ENCODE results near the gene EGR2. TPM values are rescaled to one million over a fixed set of nuclear protein-coding genes. Genes with fewer than 3 reads are reported as not detected.
A peak's percentile ranks its signal among the peaks of the same experiment; 100 is the strongest.

EGR2 gene
- total RNA-seq, 1 donor from 2014 or later: 12.1 TPM

DNA sequence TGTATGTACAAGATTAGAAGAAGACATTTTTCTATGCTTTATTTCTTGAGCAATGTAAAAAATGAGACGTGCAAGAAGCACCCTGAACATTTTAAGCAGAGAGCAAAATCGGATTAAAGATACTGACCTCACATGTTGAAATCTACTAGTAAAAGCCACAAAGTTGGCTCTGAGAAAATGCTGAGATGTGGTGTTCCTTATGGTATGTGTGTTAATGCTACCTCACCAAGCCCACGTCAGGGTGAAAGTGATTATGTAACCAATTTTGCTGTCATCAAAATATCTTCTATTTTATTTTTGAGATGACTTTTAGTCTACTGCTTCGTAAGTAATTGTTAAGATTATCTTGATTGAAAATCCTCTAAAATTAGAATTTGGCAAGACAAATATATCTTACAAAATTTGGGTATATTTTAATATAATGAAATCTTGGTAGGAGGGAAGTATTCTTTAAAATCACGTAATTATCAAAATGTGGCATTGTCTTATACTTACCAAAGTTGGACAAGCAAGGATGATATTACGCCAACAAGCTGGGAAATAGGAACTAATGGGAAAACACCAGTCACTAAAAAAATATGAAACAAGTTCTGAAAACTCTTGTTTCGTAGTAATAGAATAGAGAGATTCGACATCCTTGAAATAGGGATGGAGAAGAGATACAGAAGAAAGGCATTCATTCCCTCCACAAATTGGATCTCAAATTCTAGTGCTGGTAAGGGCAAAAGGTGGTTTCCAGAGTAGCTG lies 5.8 kb downstream of the EGR2 start:
- Histone ChIP-seq H3K4me1 (ENCODE audit: insufficient read depth, low read length) (peaks cover 19% of the 10 kb centered on the region), H4K20me1 (ENCODE audit: insufficient read depth, low read length) (peaks cover 72% of the 10 kb centered on the region), H3K9ac (ENCODE audit: low read length) (no peak overlapping the region), H3K9me3 (ENCODE audit: insufficient read depth, low read depth, low read length) (no peaks in the 10 kb centered on the region), H3K27ac (ENCODE audit: low read depth, low read length) (no peak overlapping the region), H2AFZ (ENCODE audit: low read depth, low read length) (no peak overlapping the region), H3K79me2 (ENCODE audit: insufficient read depth, low read length) (peaks cover 35% of the 10 kb centered on the region), H3K27me3 (ENCODE audit: insufficient read depth, low read length) (peaks cover 17% of the 10 kb centered on the region), H3K36me3 (ENCODE audit: insufficient read depth, low read length) (peaks cover 2% of the 10 kb centered on the region), H3K4me3 (ENCODE audit: insufficient read depth, low read depth, low read length) (no peak overlapping the region), H3K4me2 (ENCODE audit: low read length) (no peak overlapping the region)
- Mint-ChIP-seq H3K27me3 (ENCODE audit: low read depth, unreplicated experiment) (peaks cover 12% of the 10 kb centered on the region), H3K27ac (ENCODE audit: unreplicated experiment) (no peak overlapping the region), H3K4me3 (ENCODE audit: unreplicated experiment) (peak overlapping the region; percentile 16), H3K4me1 (ENCODE audit: low read depth, unreplicated experiment) (peaks cover 44% of the 10 kb centered on the region), H3K9me3 (ENCODE audit: unreplicated experiment) (no peaks in the 10 kb centered on the region), H3K36me3 (ENCODE audit: low read depth, unreplicated experiment) (peaks cover 12% of the 10 kb centered on the region)
- DNase-seq (ENCODE audit: low read depth): no peak
- TF ChIP-seq EZH2 (IDR thresholded peaks at IDR 0.05; ENCODE audit: insufficient read depth, low read length) (no peak), CTCF (IDR thresholded peaks at IDR 0.05; ENCODE audit: insufficient read depth, low read depth, low read length) (no peak)
- no peak for FAIRE-seq

- peaks cover 53% of the 10 kb centered on the region for H4K20me1 ChIP-seq (ENCODE audit: insufficient read depth, low read length)
- peaks cover 38% of the 10 kb centered on the region for H3K4me1 Mint-ChIP-seq (ENCODE audit: low read depth, unreplicated experiment)
- no peaks in the 10 kb centered on the region for H3K9me3 Mint-ChIP-seq (ENCODE audit: unreplicated experiment)
These were observed 9.9 kb downstream of the EGR2 start for GRCh38 chr10:62806251-62806650.

More at GRCh38 chr10:62806251-62806650, 9.9 kb downstream of the EGR2 start:
- Histone ChIP-seq H3K4me2 (ENCODE audit: low read length) (peak overlapping the region; percentile 96), H3K4me1 (ENCODE audit: insufficient read depth, low read length) (peaks cover 14% of the 10 kb centered on the region), H2AFZ (ENCODE audit: low read depth, low read length) (no peak overlapping the region), H3K27me3 (ENCODE audit: insufficient read depth, low read length) (no peaks in the 10 kb centered on the region), H3K36me3 (ENCODE audit: insufficient read depth, low read length) (peaks cover 2% of the 10 kb centered on the region), H3K9me3 (ENCODE audit: insufficient read depth, low read depth, low read length) (no peaks in the 10 kb centered on the region), H3K9ac (ENCODE audit: low read length) (peak overlapping the region; percentile 27), H3K4me3 (ENCODE audit: insufficient read depth, low read depth, low read length) (peak overlapping the region; percentile 91), H3K27ac (ENCODE audit: low read depth, low read length) (no peak overlapping the region), H3K79me2 (ENCODE audit: insufficient read depth, low read length) (peaks cover 41% of the 10 kb centered on the region)
- peak overlapping the region; percentile 69 for H3K27ac Mint-ChIP-seq (ENCODE audit: unreplicated experiment)
- no peak for TF ChIP-seq CTCF (IDR thresholded peaks at IDR 0.05; ENCODE audit: insufficient read depth, low read depth, low read length)
- TF ChIP-seq EZH2 (IDR thresholded peaks at IDR 0.05; ENCODE audit: insufficient read depth, low read length): no peak
- DNase-seq (ENCODE audit: low read depth) (peak; percentile 10), FAIRE-seq (no peak)
- H3K4me3 Mint-ChIP-seq (ENCODE audit: unreplicated experiment): peak overlapping the region; percentile 89
- no peaks in the 10 kb centered on the region for H3K27me3 Mint-ChIP-seq (ENCODE audit: low read depth, unreplicated experiment)
- H3K36me3 Mint-ChIP-seq (ENCODE audit: low read depth, unreplicated experiment): no peaks in the 10 kb centered on the region
